Astrocyte (in vitro differentiated cells and primary cell): ENCODE data around the gene PTRH1.

Experiments
- CTCF ChIP-seq: IDR thresholded peaks from 2 replicates; pipeline ENCODE4 v1.5.1; 2011; ENCODE audit warnings: low read depth, mild to moderate bottlenecking, inconsistent platforms, low read length, moderate library complexity; ENCODE audit not compliant: insufficient read depth
- EZH2 ChIP-seq: IDR thresholded peaks from 2 replicates; pipeline ENCODE4 v1.6.1; 2012; ENCODE audit warnings: mild to moderate bottlenecking, low read length, inconsistent platforms; ENCODE audit not compliant: insufficient read depth

GRCh38 chr9:127711226-127711701 is 4.2 kb downstream of the PTRH1 start:
- TF ChIP-seq CTCF: no peak
- TF ChIP-seq EZH2: no peak
